WTC11 (cell line): ENCODE results near the gene TAS2R42. TPM values are rescaled to one million over a fixed set of nuclear protein-coding genes. Genes with fewer than 3 reads are reported as not detected.

Experiments used
- ATAC-seq: fragments of 200-7000 bp; cut with Tn5 transposase; 2 replicates; pipeline ENCODE4 v1.10.0; 2021; ENCODE audit warnings: mild to moderate bottlenecking, moderate library complexity
- Bru-seq: library from RNA; stranded (reverse); fragments of 400-500 nt; gene quantifications from one replicate; lab custom pipeline; 2021; lab: Mats Ljungman, UMichigan
- CTCF ChIA-PET: fragments of 300-600 bp; sonication (Branson Sonifier 250); formaldehyde crosslinking; loops from one replicate; lab custom pipeline; 2021; ENCODE audit warnings: antibody characterized with exemption; lab: Charles Lee
- POLR2A ChIA-PET: fragments of 350-600 bp; sonication (Branson Sonifier 250); formaldehyde crosslinking; loops from one replicate; lab custom pipeline; 2021; ENCODE audit warnings: antibody characterized with exemption; lab: Charles Lee
- DNase-seq: peaks from one replicate; pipeline ENCODE4 v3.0.0; 2021; ENCODE audit warnings: low spot score
- H3K27ac Mint-ChIP-seq: 2 replicates; pipeline ENCODE4 v1.8.0; 2021; ENCODE audit warnings: mixed read lengths
- H3K27me3 Mint-ChIP-seq: 2 replicates; pipeline ENCODE4 v1.8.0; 2021; ENCODE audit warnings: low read depth, mild to moderate bottlenecking, moderate library complexity, mixed read lengths
- H3K36me3 Mint-ChIP-seq: 2 replicates; pipeline ENCODE4 v1.8.0; 2021; ENCODE audit warnings: mixed read lengths
- H3K4me1 Mint-ChIP-seq: 2 replicates; pipeline ENCODE4 v1.8.0; 2022; ENCODE audit warnings: mixed read lengths
- H3K4me3 Mint-ChIP-seq: 2 replicates; pipeline ENCODE4 v1.8.0; 2021; ENCODE audit warnings: mild to moderate bottlenecking, moderate library complexity, mixed read lengths
- H3K9me3 Mint-ChIP-seq: 2 replicates; pipeline ENCODE4 v1.8.0; 2021; ENCODE audit warnings: mixed read lengths
- AR ChIP-seq: fragments of 250-450 bp; sonication (Bioruptor Pico); IDR thresholded peaks from 2 replicates; pipeline ENCODE4 v1.9.0; 2021; ENCODE audit warnings: mild to moderate bottlenecking
- ATF1 ChIP-seq: sonication (generic); formaldehyde crosslinking; IDR thresholded peaks from 2 replicates; pipeline ENCODE4 v1.8.1; 2023; ENCODE audit warnings: mild to moderate bottlenecking, moderate library complexity, missing genetic modification reagents
- CTCF ChIP-seq: fragments of 200-600 bp; IDR thresholded peaks from 2 replicates; pipeline ENCODE4 v1.8.0; 2022; ENCODE audit warnings: antibody characterized with exemption
- E2F1 ChIP-seq: sonication (generic); formaldehyde crosslinking; IDR thresholded peaks from 2 replicates; pipeline ENCODE4 v1.8.0; 2022; ENCODE audit warnings: mild to moderate bottlenecking, missing genetic modification reagents
- MAX ChIP-seq: sonication (generic); formaldehyde crosslinking; IDR thresholded peaks from 2 replicates; pipeline ENCODE4 v1.8.0; 2022; ENCODE audit warnings: mild to moderate bottlenecking, missing genetic modification reagents
- MYBL2 ChIP-seq: sonication (generic); formaldehyde crosslinking; IDR thresholded peaks from 2 replicates; pipeline ENCODE4 v1.8.1; 2023; ENCODE audit warnings: mild to moderate bottlenecking, moderate library complexity, missing genetic modification reagents
- OVOL2 ChIP-seq: fragments of 250-450 bp; sonication (Bioruptor Pico); IDR thresholded peaks from 2 replicates; pipeline ENCODE4 v1.9.0; 2021; ENCODE audit warnings: mild to moderate bottlenecking, borderline replicate concordance
- RORB ChIP-seq: fragments of 250-450 bp; sonication (Bioruptor Pico); IDR thresholded peaks from 2 replicates; pipeline ENCODE4 v1.9.0; 2021; ENCODE audit warnings: mild to moderate bottlenecking
- ZNF219 ChIP-seq: sonication (generic); formaldehyde crosslinking; IDR thresholded peaks from 2 replicates; pipeline ENCODE4 v1.8.0; 2023; ENCODE audit warnings: missing genetic modification reagents, mild to moderate bottlenecking, borderline replicate concordance
- ZNF281 ChIP-seq: sonication (generic); formaldehyde crosslinking; IDR thresholded peaks from 2 replicates; pipeline ENCODE4 v1.8.0; 2023; ENCODE audit warnings: mild to moderate bottlenecking, missing genetic modification reagents
- ZNF512 ChIP-seq: sonication (generic); formaldehyde crosslinking; IDR thresholded peaks from 2 replicates; pipeline ENCODE4 v1.8.1; 2022; ENCODE audit warnings: missing genetic modification reagents, borderline replicate concordance
- long read RNA-seq, 3 experiments: library from RNA in 1 of 3; library from capped mRNA in 1 of 3; library from polyadenylated mRNA in 1 of 3; unstranded in 2 of 3; stranded (forward) in 1 of 3; transcript quantifications; one replicate each; pipeline ENCODE4 v2.0.0, GENCODE V29; 2021
- total RNA-seq: library from RNA; stranded (reverse); gene quantifications from 3 replicates; pipeline ENCODE4 v1.2.3, GENCODE V29; 2021

TAS2R42 gene
- total RNA-seq (not detected in 3 replicates), Bru-seq, nascent RNA (not detected)
- long read RNA-seq, experiment 1, result 0 reads
- long read RNA-seq, experiment 2, result 0 reads
- long read RNA-seq, experiment 3, result 0 reads

GRCh38 chr12:11186837-11187236, at the start of gene TAS2R42:
Gene TAS2R42 (minus strand): TSS chr12:11186937. CDS start chr12:11186937, 0 bp downstream.
- ChIA-PET POLR2A (no interaction called here), CTCF (interaction anchor here (1.4 to 2.4 kb wide), 2 partner anchors 13 to 160 kb away, joined by 3 to 11 read pairs; no protein-coding TSS in a partner anchor)
- H3K27me3 Mint-ChIP-seq, result no peaks in the 10 kb centered on the region
- H3K9me3 Mint-ChIP-seq, result no peaks in the 10 kb centered on the region
- no peak within 1 kb of the TSS for H3K27ac Mint-ChIP-seq
- H3K4me1 Mint-ChIP-seq, result peaks cover 21% of the 10 kb centered on the region
- ATAC-seq (no peak), DNase-seq (no peak)
- no peak within 1 kb of the TSS for H3K4me3 Mint-ChIP-seq
- H3K36me3 Mint-ChIP-seq, result no peaks in the 10 kb centered on the region
- TF ChIP-seq MYBL2 (CRISPR knock-in tag) (no peak), AR (CRISPR knock-in tag) (no peak), RORB (CRISPR knock-in tag) (no peak), ZNF512 (no peak), ZNF219 (CRISPR knock-in tag) (no peak), OVOL2 (no peak)

GRCh38 chr12:11233532-11233931, 46.8 kb upstream of the TAS2R42 start:
- CTCF ChIA-PET, result interaction anchor here (1.2 kb wide), 1 partner anchor 251 kb away, joined by 4 read pairs; no protein-coding TSS in a partner anchor
- H3K27me3 Mint-ChIP-seq, result no peaks in the 10 kb centered on the region

More at GRCh38 chr12:11233532-11233931, 46.8 kb upstream of the TAS2R42 start:
- no peak for TF ChIP-seq ATF1
- no peak for TF ChIP-seq ZNF281 (CRISPR knock-in tag)
- no peak for TF ChIP-seq E2F1
- TF ChIP-seq CTCF, result no peak
- TF ChIP-seq MAX (CRISPR knock-in tag), result no peak
- TF ChIP-seq, all 79 proteins: peak for 0
- H3K9me3 Mint-ChIP-seq, result peaks cover 8% of the 10 kb centered on the region; the same call in 1 of the 2 replicates
- H3K4me3 Mint-ChIP-seq, result no peak overlapping the region
- peaks cover 8% of the 10 kb centered on the region for H3K4me1 Mint-ChIP-seq
- H3K27ac Mint-ChIP-seq, result no peak overlapping the region
- POLR2A ChIA-PET, result no interaction called here
- no peaks in the 10 kb centered on the region for H3K36me3 Mint-ChIP-seq
- no peak for ATAC-seq
- DNase-seq, result no peak
